HG02678 (cell line): ENCODE data around the gene HOXB6.

Experiments
- ATAC-seq: cut with Tn5 transposase; IDR thresholded peaks from one replicate; pipeline ENCODE4 v1.9.1; 2021; ENCODE audit warnings: mild to moderate bottlenecking, moderate library complexity; ENCODE audit not compliant: unreplicated experiment

Gene HOXB6

GRCh38 chr17:48556229-48556575 lies 48.6 kb downstream of the HOXB6 start:
- ATAC-seq, result no peak

- ATAC-seq, result no peak
Observed at GRCh38 chr17:48555258-48556228, 49.2 kb downstream of the HOXB6 start.

DNA sequence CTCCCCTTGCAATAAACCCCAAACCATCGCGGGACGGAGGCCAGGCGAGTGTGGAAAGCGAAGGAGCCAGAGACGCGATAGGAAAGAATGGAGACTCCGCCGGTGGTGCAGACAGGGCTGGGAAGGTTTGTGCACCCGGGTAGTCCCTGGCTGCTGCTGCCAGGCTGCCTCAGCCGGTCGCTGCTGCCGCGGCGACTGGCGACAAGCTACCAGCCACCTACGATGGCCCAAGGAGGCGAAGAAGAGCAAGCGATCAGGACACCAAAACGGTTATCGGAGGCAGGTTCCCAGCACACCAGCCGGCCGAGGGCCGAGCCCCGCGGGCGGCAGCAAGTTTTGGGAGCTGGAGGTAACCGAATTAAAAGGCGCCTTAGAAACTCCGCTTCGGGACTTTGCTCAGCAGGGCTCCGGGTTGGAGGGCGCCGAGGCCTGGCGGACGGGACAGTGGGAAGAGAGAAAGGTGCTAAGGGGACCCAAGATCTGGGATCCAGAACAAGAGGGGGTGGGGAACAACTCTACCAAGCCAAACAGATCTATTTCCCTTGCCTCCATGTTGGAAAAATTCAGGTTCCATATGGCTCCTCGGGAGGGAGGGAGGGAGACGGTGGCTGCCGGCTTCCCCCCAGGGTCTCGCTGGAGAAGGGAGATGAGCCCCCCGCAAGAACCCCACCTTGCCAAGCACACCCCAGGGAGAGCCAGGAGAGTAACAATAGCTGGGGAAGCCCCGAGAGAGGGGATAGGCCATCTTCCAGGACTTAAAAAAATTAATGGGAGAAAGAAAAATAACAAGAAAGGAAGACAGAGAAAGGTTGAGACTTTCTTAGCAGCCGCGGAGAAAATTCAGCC lies 50.2 kb downstream of the HOXB6 start:
- no peak for ATAC-seq

DNA sequence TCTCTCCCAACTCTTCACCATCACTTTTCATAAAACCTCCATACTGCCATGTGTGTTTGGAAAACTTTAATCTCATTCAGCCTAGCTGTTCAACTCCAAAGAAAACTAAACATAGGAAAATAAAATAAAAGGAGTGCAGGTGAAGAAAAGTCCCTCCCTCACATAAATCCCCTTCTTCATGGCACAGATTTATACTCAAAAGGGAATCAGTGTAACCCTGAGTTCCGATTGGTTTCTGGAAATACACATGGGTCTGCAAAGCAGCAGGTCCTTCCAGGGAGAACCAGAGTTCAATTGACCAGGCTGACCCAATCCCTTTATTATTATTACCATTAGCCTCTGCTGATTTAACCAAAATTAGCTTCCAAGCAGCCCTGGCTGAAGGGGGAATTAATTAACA lies 51.0 kb downstream of the HOXB6 start:
- ATAC-seq, result no peak

GRCh38 chr17:48553190-48553547 lies 51.6 kb downstream of the HOXB6 start:
- ATAC-seq, result no peak

- no peak for ATAC-seq
Observed at GRCh38 chr17:48552466-48553189, 52.2 kb downstream of the HOXB6 start.

GRCh38 chr17:48551596-48552465 lies 53.0 kb downstream of the HOXB6 start:
- ATAC-seq, result no peak

DNA sequence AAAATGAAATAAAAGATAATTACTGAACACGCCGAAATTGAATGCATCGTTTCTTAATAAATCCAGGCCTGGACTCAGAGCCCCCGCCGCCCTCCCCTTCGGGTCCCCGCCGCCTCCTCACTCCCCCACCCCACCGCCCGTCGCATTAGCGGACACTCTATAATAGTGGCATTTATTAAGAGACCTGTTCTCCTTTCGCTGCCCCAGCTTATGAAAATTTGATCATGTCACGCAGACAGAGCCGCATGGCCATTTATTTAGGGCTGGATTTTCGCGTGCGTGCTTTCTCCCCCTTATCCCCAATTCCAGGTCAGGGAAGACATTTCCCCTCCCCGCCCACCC lies 53.6 kb downstream of the HOXB6 start:
- no peak for ATAC-seq

- no peak for ATAC-seq
Observed at GRCh38 chr17:48550502-48551213, 54.1 kb downstream of the HOXB6 start.

DNA sequence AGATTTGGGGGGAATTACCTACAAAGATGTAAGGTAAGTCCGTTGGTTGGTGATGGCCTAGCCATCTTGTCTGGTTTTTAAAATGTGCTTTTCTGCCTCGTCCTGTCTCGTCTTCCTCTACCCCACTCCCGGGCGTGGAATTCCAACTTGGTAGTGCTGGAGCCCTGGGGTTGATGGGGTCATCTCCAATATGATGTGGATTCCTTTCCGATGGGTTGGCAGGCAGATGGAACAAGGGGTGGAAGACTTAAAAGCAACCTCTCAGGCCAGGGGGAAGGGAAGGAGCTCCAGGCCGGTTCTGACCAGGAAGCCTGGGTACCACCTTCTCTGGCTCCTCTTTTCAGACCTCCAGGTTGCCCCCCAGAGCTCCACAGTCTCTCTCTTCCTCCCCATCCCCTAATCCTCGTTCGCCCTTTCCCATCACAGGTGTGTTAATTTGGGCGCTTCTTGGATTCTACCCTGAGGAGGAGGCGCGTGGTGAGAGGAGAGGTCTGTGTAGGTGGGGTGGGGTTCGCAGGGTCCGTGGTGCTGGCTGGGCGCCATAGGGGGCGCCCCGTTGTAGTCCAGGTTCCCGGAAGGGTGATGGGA lies 54.8 kb downstream of the HOXB6 start:
- ATAC-seq, result no peak

DNA sequence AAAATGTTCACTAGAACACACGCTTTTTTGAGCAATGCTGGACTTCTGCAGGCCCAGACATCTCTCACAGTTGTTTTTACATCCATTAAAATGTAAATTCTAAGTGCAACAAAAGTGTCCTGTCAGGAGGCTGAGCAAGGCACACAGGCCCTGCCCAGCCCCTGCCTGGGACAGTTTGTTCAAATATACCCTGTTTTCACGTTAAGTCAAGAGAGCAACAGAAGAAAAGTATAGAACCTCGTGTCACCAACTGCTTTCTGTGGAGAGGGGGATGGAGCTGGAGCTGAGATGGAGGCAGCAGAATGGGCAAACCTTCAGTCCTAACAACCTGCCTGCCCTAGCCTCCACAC lies 55.5 kb downstream of the HOXB6 start:
- no peak for ATAC-seq

GRCh38 chr17:48548523-48549280 lies 56.1 kb downstream of the HOXB6 start:
- ATAC-seq, result no peak

GRCh38 chr17:48547808-48548522 lies 56.8 kb downstream of the HOXB6 start:
- ATAC-seq, result no peak

DNA sequence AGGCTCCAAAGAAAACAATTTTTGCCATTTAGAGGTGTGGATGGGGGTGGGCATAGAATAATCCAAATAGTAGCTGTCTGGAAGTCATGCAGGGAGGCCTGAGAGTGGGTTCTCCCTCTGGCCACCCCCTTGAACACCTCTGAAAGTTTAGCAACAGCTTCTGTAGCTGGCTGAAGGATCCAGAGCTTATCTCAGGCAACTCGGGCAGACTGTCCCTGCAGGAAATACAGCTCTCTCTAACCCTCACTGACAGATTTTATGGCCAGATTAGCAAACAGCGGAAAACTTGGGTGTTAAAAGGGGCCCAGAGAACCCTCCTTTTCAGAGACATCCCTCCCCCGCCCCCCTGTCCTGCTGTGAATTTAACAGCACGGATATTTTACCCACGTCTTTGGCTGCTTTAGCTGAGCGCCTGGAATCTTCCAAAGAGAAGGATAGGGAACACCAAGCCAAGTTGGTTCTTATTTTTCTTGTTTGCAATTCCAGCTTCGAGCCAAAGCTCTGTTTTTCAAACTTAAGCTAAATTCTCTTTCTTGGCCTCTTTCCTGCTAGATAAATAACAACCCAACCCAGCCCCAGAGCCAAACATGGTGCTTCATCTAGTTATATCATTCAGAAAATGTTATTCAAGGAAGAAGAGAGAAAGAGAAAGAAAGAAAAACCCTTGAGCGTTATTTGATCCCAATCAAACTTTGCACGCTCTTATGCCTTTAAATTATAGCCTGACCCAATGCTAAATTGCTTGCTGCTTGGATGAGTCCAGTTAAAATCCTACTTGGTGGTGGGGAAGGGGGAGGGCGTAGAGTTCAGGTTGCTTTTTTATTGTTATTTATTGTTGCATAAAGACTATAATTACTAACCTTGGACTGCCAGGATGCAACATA lies 57.6 kb downstream of the HOXB6 start:
- ATAC-seq, result no peak

DNA sequence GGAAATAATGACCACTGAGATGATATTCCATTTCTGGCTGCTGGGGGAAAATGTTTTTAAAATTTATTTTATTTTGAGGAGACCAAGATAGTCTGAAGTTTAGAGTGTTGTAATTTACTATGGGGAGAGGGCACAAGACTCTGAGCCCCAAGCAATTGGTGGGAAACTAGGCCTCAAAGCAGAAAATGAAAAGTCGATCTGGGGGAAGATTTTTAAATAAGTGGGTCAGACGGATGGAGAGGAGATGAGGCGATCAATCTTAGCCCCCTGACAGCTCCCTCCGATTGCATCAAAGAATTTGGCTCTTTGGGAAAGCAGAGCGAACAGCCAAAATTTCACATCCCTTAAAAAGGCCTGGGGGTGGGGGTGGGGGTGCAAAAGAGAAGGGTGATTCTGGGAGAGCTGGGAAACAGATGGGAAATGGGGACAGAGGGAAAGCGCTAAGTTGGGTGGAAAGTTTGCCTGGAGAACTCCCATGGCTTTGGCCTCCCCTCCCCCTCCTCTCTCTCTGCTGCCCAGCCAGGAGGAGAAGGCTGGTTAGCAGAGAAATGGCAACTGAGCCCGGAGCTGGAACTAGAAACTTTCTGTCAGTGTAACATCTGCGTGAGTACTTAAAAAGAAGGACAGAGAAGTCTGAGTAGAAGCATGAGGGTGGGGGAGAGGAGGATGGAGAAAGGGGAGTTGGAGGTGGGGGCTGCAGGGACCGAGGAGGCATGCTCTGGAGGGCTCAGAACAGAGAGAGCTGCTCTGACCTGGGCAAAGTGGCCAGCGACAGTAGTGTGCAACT lies 58.5 kb downstream of the HOXB6 start:
- no peak for ATAC-seq
